PC-3 (cell line): Measurements from ENCODE around the gene CHFR. TPM values are rescaled to one million over a fixed set of nuclear protein-coding genes. Genes with fewer than 3 reads are reported as not detected.

ENCODE experiments used
- ATAC-seq: fragments of 200-7000 bp; cut with Tn5 transposase; 2 replicates; pipeline ENCODE4 v1.9.1; 2020; ENCODE audit warnings: mild to moderate bottlenecking, moderate library complexity
- BruUV-seq: library from RNA; stranded (reverse); fragments of 400-500 nt; replicated peaks from 2 replicates; lab custom pipeline; 2021; lab: Mats Ljungman, UMichigan
- CTCF ChIA-PET: fragments of 300-600 bp; sonication (Branson Sonifier 250); formaldehyde crosslinking; loops from one replicate; lab custom pipeline; 2022; ENCODE audit warnings: antibody characterized with exemption; lab: Charles Lee
- POLR2A ChIA-PET: fragments of 300-600 bp; sonication (Branson Sonifier 250); formaldehyde crosslinking; loops from one replicate; lab custom pipeline; 2022; ENCODE audit warnings: antibody characterized with exemption; ENCODE audit not compliant: unreplicated experiment; lab: Charles Lee
- DNase-seq: peaks from one replicate; pipeline ENCODE4 v3.0.0-alpha.2; 2015
- H2AFZ ChIP-seq: fragments of 300-600 bp; sonication (generic); 2 replicates; pipeline ENCODE4 v1.6.0; 2016; ENCODE audit warnings: antibody characterized with exemption, low read length
- H3F3A ChIP-seq: fragments of 300-600 bp; sonication (generic); one replicate; pipeline ENCODE4 v1.6.0; 2017; ENCODE audit warnings: antibody characterized with exemption, low read length, control low read depth, mild to moderate bottlenecking; ENCODE audit not compliant: unreplicated experiment
- H3K27ac ChIP-seq: fragments of 300-600 bp; sonication (generic); 2 replicates; pipeline ENCODE4 v1.5.1; 2016; ENCODE audit warnings: mild to moderate bottlenecking, low read length
- H3K27me3 ChIP-seq: fragments of 300-600 bp; sonication (generic); 2 replicates; pipeline ENCODE4 v1.6.1; 2016; ENCODE audit warnings: low read length, mixed read lengths
- H3K36me3 ChIP-seq: fragments of 300-600 bp; sonication (generic); 2 replicates; pipeline ENCODE4 v1.6.1; 2016; ENCODE audit warnings: low read depth, mixed run types, low read length, mixed read lengths
- H3K4me1 ChIP-seq: fragments of 300-600 bp; sonication (generic); 2 replicates; pipeline ENCODE4 v1.5.1; 2016; ENCODE audit warnings: low read length; ENCODE audit not compliant: insufficient read depth
- H3K4me2 ChIP-seq: fragments of 300-600 bp; sonication (generic); 2 replicates; pipeline ENCODE4 v1.6.0; 2016; ENCODE audit warnings: low read length
- H3K4me3 ChIP-seq: fragments of 300-600 bp; sonication (generic); 2 replicates; pipeline ENCODE4 v1.5.1; 2016; ENCODE audit warnings: mild to moderate bottlenecking, low read length, mixed read lengths
- H3K79me2 ChIP-seq: fragments of 300-600 bp; sonication (generic); 2 replicates; pipeline ENCODE4 v1.6.1; 2017; ENCODE audit warnings: low read length, mixed read lengths
- H3K9ac ChIP-seq: fragments of 300-600 bp; sonication (generic); 2 replicates; pipeline ENCODE4 v1.6.0; 2016; ENCODE audit warnings: mild to moderate bottlenecking, low read length
- H3K9me2 ChIP-seq: fragments of 300-600 bp; sonication (generic); replicated peaks from 2 replicates; pipeline ENCODE4 v1.6.1; 2016; ENCODE audit warnings: mixed run types, low read length, mixed read lengths
- H3K9me3 ChIP-seq: fragments of 300-600 bp; sonication (generic); 2 replicates; pipeline ENCODE4 v1.6.1; 2016; ENCODE audit warnings: low read length, mixed read lengths
- H4K20me1 ChIP-seq: fragments of 300-600 bp; sonication (generic); 2 replicates; pipeline ENCODE4 v1.6.1; 2016; ENCODE audit warnings: low read length, mixed read lengths
- EZH2 ChIP-seq: fragments of 300-600 bp; sonication (generic); IDR thresholded peaks from one replicate; pipeline ENCODE4 v1.6.1; 2017; ENCODE audit warnings: antibody characterized with exemption, mild to moderate bottlenecking, low read length; ENCODE audit not compliant: unreplicated experiment
- EZH2phosphoT487 ChIP-seq: fragments of 300-600 bp; sonication (generic); IDR thresholded peaks from 2 replicates; pipeline ENCODE4 v1.6.1; 2018; ENCODE audit warnings: mild to moderate bottlenecking, antibody characterized with exemption, low read length, borderline replicate concordance
- intact Hi-C: fragments of 100-400 bp; cut with micrococcal nuclease; formaldehyde crosslinking; loops from 2 replicates; pipeline ENCODE4 v1.9.0; 2023
- total RNA-seq: library from RNA; depleted of rRNA; stranded (reverse); fragments of >200 nt; gene quantifications from 2 replicates; pipeline ENCODE4 v1.2.3, GENCODE V29; 2014
- TF ChIP-seq, protein P1 (sequence below): fragments of 300-600 bp; sonication (generic); conservative IDR thresholded peaks from 2 replicates; pipeline ENCODE4 v1.5.1; 2017; ENCODE audit warnings: antibody characterized with exemption, low read depth, mild to moderate bottlenecking, low read length

CHFR gene
- total RNA-seq, 1 experiment from 2014 or later = 23.3 TPM

DNA sequence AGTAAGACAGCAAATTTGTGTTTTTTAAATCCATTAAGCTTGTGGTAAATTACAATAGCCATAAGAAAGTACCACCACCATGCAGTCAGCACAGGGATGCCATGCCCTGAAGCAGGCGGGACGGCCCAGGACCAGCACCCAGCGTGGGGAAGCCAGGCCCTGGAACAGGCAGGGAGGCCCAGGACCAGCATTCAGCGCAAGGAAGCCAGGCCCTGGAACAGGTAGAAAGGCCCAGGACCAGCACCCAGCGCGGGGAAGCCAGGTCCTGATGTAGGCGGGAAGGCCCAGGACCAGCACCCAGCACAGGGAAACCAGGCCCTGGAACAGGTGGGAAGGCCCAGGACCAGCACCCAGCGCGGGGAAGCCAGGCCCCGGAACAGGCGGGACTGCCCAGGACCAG, 13.2 kb downstream of the CHFR start:
- H3K9me2 ChIP-seq = no peaks in the 10 kb centered on the region
- DNase-seq = no peak
- POLR2A ChIA-PET = no interaction called here
- no peaks in the 10 kb centered on the region for H3K9me3 ChIP-seq
- H3K79me2 ChIP-seq = no peaks in the 10 kb centered on the region
- H3K9ac ChIP-seq = no peak overlapping the region
- no peak overlapping the region for H3K27ac ChIP-seq
- CTCF ChIA-PET = no interaction called here
- no peaks in the 10 kb centered on the region for H3K4me1 ChIP-seq
- no TSS peak for BruUV-seq
- no peak overlapping the region for H3K4me3 ChIP-seq
- TF ChIP-seq, protein P1, sequence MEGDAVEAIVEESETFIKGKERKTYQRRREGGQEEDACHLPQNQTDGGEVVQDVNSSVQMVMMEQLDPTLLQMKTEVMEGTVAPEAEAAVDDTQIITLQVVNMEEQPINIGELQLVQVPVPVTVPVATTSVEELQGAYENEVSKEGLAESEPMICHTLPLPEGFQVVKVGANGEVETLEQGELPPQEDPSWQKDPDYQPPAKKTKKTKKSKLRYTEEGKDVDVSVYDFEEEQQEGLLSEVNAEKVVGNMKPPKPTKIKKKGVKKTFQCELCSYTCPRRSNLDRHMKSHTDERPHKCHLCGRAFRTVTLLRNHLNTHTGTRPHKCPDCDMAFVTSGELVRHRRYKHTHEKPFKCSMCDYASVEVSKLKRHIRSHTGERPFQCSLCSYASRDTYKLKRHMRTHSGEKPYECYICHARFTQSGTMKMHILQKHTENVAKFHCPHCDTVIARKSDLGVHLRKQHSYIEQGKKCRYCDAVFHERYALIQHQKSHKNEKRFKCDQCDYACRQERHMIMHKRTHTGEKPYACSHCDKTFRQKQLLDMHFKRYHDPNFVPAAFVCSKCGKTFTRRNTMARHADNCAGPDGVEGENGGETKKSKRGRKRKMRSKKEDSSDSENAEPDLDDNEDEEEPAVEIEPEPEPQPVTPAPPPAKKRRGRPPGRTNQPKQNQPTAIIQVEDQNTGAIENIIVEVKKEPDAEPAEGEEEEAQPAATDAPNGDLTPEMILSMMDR = no peak
- TF ChIP-seq EZH2phosphoT487 = no peak
- H2AFZ ChIP-seq = no peak overlapping the region
- intact Hi-C loops = no loop called here
- no peaks in the 10 kb centered on the region for H4K20me1 ChIP-seq
- no peak overlapping the region for H3K4me2 ChIP-seq
- no peaks in the 10 kb centered on the region for H3F3A ChIP-seq
- H3K27me3 ChIP-seq = no peaks in the 10 kb centered on the region
- no peak for ATAC-seq
- H3K36me3 ChIP-seq = peaks cover 27% of the 10 kb centered on the region

DNA sequence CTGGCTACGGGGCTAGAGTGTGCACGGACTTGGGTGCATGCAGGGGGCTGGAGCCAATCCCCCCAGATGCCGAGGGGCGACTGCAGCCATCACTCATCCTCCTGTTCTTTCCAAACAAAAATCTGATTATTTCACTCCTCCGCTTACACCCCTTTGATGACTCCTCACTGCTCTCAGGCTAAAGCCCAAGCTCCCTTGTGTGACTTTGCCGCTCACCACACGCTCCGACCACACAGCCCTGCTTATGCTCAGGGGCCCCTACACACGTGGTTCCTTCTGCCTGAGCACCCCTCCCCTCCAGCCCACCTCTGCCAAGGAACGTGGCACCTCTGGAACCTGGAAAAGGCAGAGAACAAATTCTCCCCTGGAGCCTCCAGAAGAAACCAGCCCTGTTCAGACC, 13.7 kb downstream of the CHFR start:
- Histone ChIP-seq H4K20me1 (no peaks in the 10 kb centered on the region), H3F3A (no peaks in the 10 kb centered on the region), H3K27ac (no peak overlapping the region), H3K4me2 (no peak overlapping the region), H3K9me3 (no peaks in the 10 kb centered on the region), H2AFZ (no peak overlapping the region), H3K27me3 (no peaks in the 10 kb centered on the region), H3K9me2 (no peaks in the 10 kb centered on the region), H3K79me2 (no peaks in the 10 kb centered on the region), H3K4me3 (no peak overlapping the region), H3K36me3 (peaks cover 28% of the 10 kb centered on the region), H3K9ac (no peak overlapping the region), H3K4me1 (no peaks in the 10 kb centered on the region)
- intact Hi-C loops = no loop called here
- ChIA-PET CTCF (no interaction called here), POLR2A (interaction anchor here (0.6 kb wide), 1 partner anchor 14 kb away, joined by 4 read pairs; no protein-coding TSS in a partner anchor)
- TF ChIP-seq EZH2phosphoT487 (no peak), EZH2 (no peak)
- ATAC-seq (no peak), DNase-seq (no peak)
- no TSS peak for BruUV-seq

DNA sequence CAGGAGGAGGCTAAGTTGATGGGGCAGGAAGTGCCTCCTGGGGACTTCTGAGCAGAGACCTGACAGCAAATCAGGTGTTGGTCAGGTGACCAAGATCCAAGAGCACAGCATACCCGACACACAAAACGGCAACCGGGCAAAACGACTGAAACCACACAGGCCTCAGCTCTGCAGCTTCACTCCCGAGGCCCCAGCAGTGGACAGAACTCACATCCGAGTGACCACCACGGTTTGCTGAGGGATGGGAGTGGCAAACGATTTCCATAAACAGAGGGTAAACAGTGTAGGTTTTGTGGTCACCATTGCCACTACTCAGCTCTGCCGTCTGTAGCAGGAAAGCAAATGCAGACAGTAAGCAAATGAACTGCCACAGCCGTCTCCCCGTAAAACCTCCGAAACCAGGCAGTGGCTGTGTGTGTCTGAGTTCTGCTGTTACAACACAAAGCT, 14.4 kb downstream of the CHFR start:
- Histone ChIP-seq H3K4me1 (no peaks in the 10 kb centered on the region), H3K27ac (no peak overlapping the region), H3K27me3 (no peaks in the 10 kb centered on the region), H3K4me3 (no peak overlapping the region), H3F3A (no peaks in the 10 kb centered on the region), H4K20me1 (no peaks in the 10 kb centered on the region), H3K9me3 (no peaks in the 10 kb centered on the region), H3K36me3 (peaks cover 28% of the 10 kb centered on the region), H2AFZ (no peak overlapping the region), H3K4me2 (no peak overlapping the region), H3K79me2 (no peaks in the 10 kb centered on the region), H3K9me2 (no peaks in the 10 kb centered on the region), H3K9ac (no peak overlapping the region)
- TF ChIP-seq EZH2phosphoT487 (no peak), EZH2 (no peak)
- TF ChIP-seq, protein P1 = no peak
- ATAC-seq (no peak), DNase-seq (no peak)
- no TSS peak for BruUV-seq
- ChIA-PET CTCF (no interaction called here), POLR2A (interaction anchor here (0.6 kb wide), 1 partner anchor 14 kb away, joined by 4 read pairs; no protein-coding TSS in a partner anchor)
- intact Hi-C loops = no loop called here
